IMR-90 (cell line): ENCODE results near the gene HELZ. TPM values are rescaled to one million over a fixed set of nuclear protein-coding genes. Genes with fewer than 3 reads are reported as not detected.

Experiments used
- ATAC-seq: fragments of 200-7000 bp; cut with Tn5 transposase; 2 replicates; pipeline ENCODE4 v1.9.1; 2020; ENCODE audit warnings: low read depth, mild to moderate bottlenecking, moderate library complexity
- BruUV-seq: library from RNA; stranded (reverse); fragments of 400-500 nt; replicated peaks from 2 replicates; lab custom pipeline; 2021; lab: Mats Ljungman, UMichigan
- CTCF ChIA-PET: fragments of 300-600 bp; formaldehyde crosslinking; extraction: SDS; loops from one replicate; lab custom pipeline; 2021; ENCODE audit warnings: antibody characterized with exemption; lab: Yijun Ruan, JAX
- POLR2A ChIA-PET: fragments of 300-600 bp; sonication (Branson Sonifier 250); formaldehyde crosslinking; loops from one replicate; lab custom pipeline; 2022; ENCODE audit warnings: antibody characterized with exemption; ENCODE audit not compliant: unreplicated experiment; lab: Charles Lee
- DNase-seq: peaks from one replicate; pipeline ENCODE4 v3.0.0; 2013
- H2AFZ ChIP-seq: replicated peaks from 2 replicates; pipeline ENCODE3; 2013; ENCODE audit warnings: low read length, mild to moderate bottlenecking; ENCODE audit not compliant: poor library complexity
- H2AK5ac ChIP-seq: 2 replicates; pipeline ENCODE4 v1.6.1; 2013; ENCODE audit warnings: low read depth, low read length, inconsistent platforms
- H2AK9ac ChIP-seq: replicated peaks from 2 replicates; pipeline ENCODE3; 2013; ENCODE audit warnings: mild to moderate bottlenecking, low read depth, low read length, moderate library complexity; ENCODE audit not compliant: poor library complexity
- H2BK120ac ChIP-seq: 2 replicates; pipeline ENCODE4 v1.6.1; 2013; ENCODE audit warnings: low read depth, low read length, inconsistent platforms
- H2BK15ac ChIP-seq: 3 replicates; pipeline ENCODE4 v1.6.1; 2013; ENCODE audit warnings: low read depth, low read length, inconsistent platforms
- H2BK20ac ChIP-seq: 2 replicates; pipeline ENCODE4 v1.6.1; 2013; ENCODE audit warnings: low read depth, mild to moderate bottlenecking, inconsistent platforms, low read length, moderate library complexity
- H2BK5ac ChIP-seq: 2 replicates; pipeline ENCODE4 v1.6.1; 2013; ENCODE audit warnings: mild to moderate bottlenecking, low read depth, low read length, inconsistent platforms; ENCODE audit not compliant: poor library complexity, severe bottlenecking
- H3K14ac ChIP-seq: replicated peaks from 2 replicates; pipeline ENCODE4 v1.6.1; 2013; ENCODE audit warnings: low read depth, low read length, inconsistent platforms
- H3K18ac ChIP-seq: 2 replicates; pipeline ENCODE4 v1.6.1; 2013; ENCODE audit warnings: low read depth, low read length, control low read depth
- H3K23ac ChIP-seq: 2 replicates; pipeline ENCODE4 v1.6.1; 2013; ENCODE audit warnings: low read depth, low read length, inconsistent platforms
- H3K27ac ChIP-seq: 2 replicates; pipeline ENCODE4 v1.5.1; 2013; ENCODE audit warnings: mild to moderate bottlenecking, control low read depth, low read length; ENCODE audit not compliant: insufficient read depth
- H3K27me3 ChIP-seq: 2 replicates; pipeline ENCODE4 v1.6.1; 2013; ENCODE audit warnings: low read length; ENCODE audit not compliant: control insufficient read depth, insufficient read depth
- H3K36me3 ChIP-seq: 2 replicates; pipeline ENCODE4 v1.6.1; 2013; ENCODE audit warnings: low read length, mixed read lengths; ENCODE audit not compliant: control insufficient read depth, insufficient read depth
- H3K4ac ChIP-seq: 2 replicates; pipeline ENCODE4 v1.6.1; 2013; ENCODE audit warnings: low read depth, low read length, inconsistent platforms
- H3K4me1 ChIP-seq: 2 replicates; pipeline ENCODE4 v1.6.1; 2013; ENCODE audit warnings: low read length, mixed read lengths; ENCODE audit not compliant: control insufficient read depth, insufficient read depth
- H3K4me2 ChIP-seq: 2 replicates; pipeline ENCODE4 v1.6.1; 2013; ENCODE audit warnings: low read depth, mild to moderate bottlenecking, control low read depth, low read length, moderate library complexity
- H3K4me3 ChIP-seq: 2 replicates; pipeline ENCODE4 v1.5.1; 2013; ENCODE audit warnings: low read depth, mild to moderate bottlenecking, control low read depth, low read length, moderate library complexity; ENCODE audit not compliant: insufficient read depth
- H3K56ac ChIP-seq: 2 replicates; pipeline ENCODE4 v1.6.1; 2013; ENCODE audit warnings: low read length, inconsistent platforms; ENCODE audit not compliant: insufficient read depth; ENCODE audit errors: extremely low read depth
- H3K79me1 ChIP-seq, 2 experiments: 2 replicates each; pipeline ENCODE4 v1.6.1; 2013; ENCODE audit warnings: low read length in 2 of 2, inconsistent platforms in 1 of 2, low read depth in 1 of 2
- H3K9ac ChIP-seq: 2 replicates; pipeline ENCODE4 v1.6.1; 2013; ENCODE audit warnings: low read depth, low read length, control low read depth
- H3K9me1 ChIP-seq: 2 replicates; pipeline ENCODE4 v1.6.1; 2013; ENCODE audit warnings: low read length, inconsistent platforms; ENCODE audit not compliant: insufficient read depth
- H3K9me3 ChIP-seq: 2 replicates; pipeline ENCODE4 v1.6.1; 2013; ENCODE audit warnings: low read length; ENCODE audit not compliant: control insufficient read depth, insufficient read depth
- H4K20me1 ChIP-seq: 2 replicates; pipeline ENCODE4 v1.6.1; 2013; ENCODE audit warnings: low read length, inconsistent platforms; ENCODE audit not compliant: insufficient read depth
- H4K5ac ChIP-seq: 2 replicates; pipeline ENCODE4 v1.6.1; 2013; ENCODE audit warnings: mild to moderate bottlenecking, low read depth, low read length, control low read depth
- H4K8ac ChIP-seq, 2 experiments: 2 replicates each; pipeline ENCODE4 v1.6.1; 2013; ENCODE audit warnings: low read depth in 2 of 2, low read length in 2 of 2, control low read depth in 1 of 2, inconsistent platforms in 1 of 2
- H4K91ac ChIP-seq: 2 replicates; pipeline ENCODE4 v1.6.1; 2013; ENCODE audit warnings: low read depth, low read length, inconsistent platforms; ENCODE audit not compliant: insufficient read depth
- BHLHE40 ChIP-seq: fragments of 150-350 bp; IDR thresholded peaks from 2 replicates; pipeline ENCODE4 v1.6.1; 2016; ENCODE audit warnings: mild to moderate bottlenecking, low read depth, low read length
- CEBPB ChIP-seq: IDR thresholded peaks from 2 replicates; pipeline ENCODE4 v1.6.1; 2012; ENCODE audit warnings: low read depth, low read length, improper control_type of control experiment
- CHD1 ChIP-seq: IDR thresholded peaks from 2 replicates; pipeline ENCODE4 v1.6.1; 2012; ENCODE audit warnings: low read depth, low read length, improper control_type of control experiment
- CTCF ChIP-seq: conservative IDR thresholded peaks from 2 replicates; pipeline ENCODE4 v1.5.1; 2012; ENCODE audit warnings: mild to moderate bottlenecking, low read depth, low read length, improper control_type of control experiment
- ELK1 ChIP-seq: fragments of 150-350 bp; IDR thresholded peaks from 2 replicates; pipeline ENCODE4 v1.6.1; 2016; ENCODE audit warnings: low read depth, mild to moderate bottlenecking, low read length, moderate library complexity, borderline replicate concordance
- MAFK ChIP-seq: IDR thresholded peaks from 2 replicates; pipeline ENCODE4 v1.6.1; 2012; ENCODE audit warnings: low read depth, low read length, improper control_type of control experiment
- MXI1 ChIP-seq: IDR thresholded peaks from 2 replicates; pipeline ENCODE4 v1.6.1; 2012; ENCODE audit warnings: low read depth, mild to moderate bottlenecking, low read length, moderate library complexity, borderline replicate concordance
- NFE2L2 ChIP-seq: fragments of 150-350 bp; IDR thresholded peaks from 2 replicates; pipeline ENCODE4 v1.6.1; 2016; ENCODE audit warnings: low read depth, mild to moderate bottlenecking, low read length
- POLR2A ChIP-seq: IDR thresholded peaks from 2 replicates; pipeline ENCODE4 v1.6.1; 2012; ENCODE audit warnings: mild to moderate bottlenecking, low read depth, low read length
- RFX5 ChIP-seq: IDR thresholded peaks from 2 replicates; pipeline ENCODE4 v1.8.0; 2012; ENCODE audit warnings: low read depth, mild to moderate bottlenecking, low read length, moderate library complexity
- SMC3 ChIP-seq: fragments of 150-350 bp; IDR thresholded peaks from 2 replicates; pipeline ENCODE4 v1.6.1; 2016; ENCODE audit warnings: low read depth, mild to moderate bottlenecking, antibody characterized with exemption, low read length, moderate library complexity
- USF2 ChIP-seq: fragments of 150-350 bp; IDR thresholded peaks from 2 replicates; pipeline ENCODE4 v1.6.1; 2017; ENCODE audit warnings: mild to moderate bottlenecking, antibody characterized with exemption, low read length, low read depth
- WGBS, 2 experiments: methylation state at CpG; one replicate each; pipeline versions ENCODE4 v1.1.5 to v1.1.7; 2013; ENCODE audit warnings: missing lambda C conversion rate in 2 of 2; ENCODE audit not compliant: insufficient read length in 1 of 2; ENCODE audit errors: extremely low coverage in 2 of 2; 5-methylcytosine and 5-hydroxymethylcytosine counted together
- dilution Hi-C: fragments of 300-500 bp; cut with HindIII; formaldehyde crosslinking; loops from one replicate; pipeline ENCODE4 v1.14.3; 2018; ENCODE audit warnings: low sequenced_read_pairs; ENCODE audit not compliant: unreplicated experiment
- in situ Hi-C: fragments of 300-500 bp; cut with MboI; formaldehyde crosslinking; loops from 3 replicates; pipeline ENCODE4 v1.14.3; 2019; ENCODE audit warnings: low sequenced_read_pairs, inconsistent platforms, mixed read lengths
- intact Hi-C: fragments of 100-400 bp; cut with micrococcal nuclease; formaldehyde crosslinking; loops from 2 replicates; pipeline ENCODE4 v1.10.0; 2022
- polyA plus RNA-seq, 3 experiments: library from polyadenylated mRNA; depleted of rRNA; stranded (reverse); fragments of >200 nt; gene quantifications; 2 replicates each; pipeline ENCODE4 v1.2.3, GENCODE V29; 2012; ENCODE audit warnings: low replicate concordance in 1 of 3
- total RNA-seq: library from RNA; depleted of rRNA; stranded (reverse); fragments of >200 nt; gene quantifications from 2 replicates; pipeline ENCODE4 v1.2.3, GENCODE V29; 2012

HELZ gene
- total and polyA plus RNA-seq, 2 of the 4 experiments (the other 2 are of a cell fraction), result 8.0 to 60.6 TPM

GRCh38 chr17:67111327-67111726, 133.7 kb downstream of the HELZ start:
- no peak overlapping the region for H3K4me3 ChIP-seq
- ChIA-PET POLR2A (no interaction called here), CTCF (no interaction called here)
- H2BK5ac ChIP-seq, result no peak overlapping the region
- no peak overlapping the region for H2AFZ ChIP-seq
- DNase-seq, result no peak
- no peak overlapping the region for H4K8ac ChIP-seq
- H4K20me1 ChIP-seq, result no peaks in the 10 kb centered on the region
- no peak overlapping the region for H2AK9ac ChIP-seq
- no peak overlapping the region for H2BK120ac ChIP-seq
- H3K4me1 ChIP-seq, result peaks cover 2% of the 10 kb centered on the region; the same call in 1 of the 2 replicates
- no peak overlapping the region for H3K4ac ChIP-seq
- in situ Hi-C loops (no loop called here), intact Hi-C loops (no loop called here), dilution Hi-C loops (no loop called here)
- H3K9me3 ChIP-seq, result no peaks in the 10 kb centered on the region
- no TSS peak for BruUV-seq
- H3K27me3 ChIP-seq, result no peaks in the 10 kb centered on the region
- H2BK15ac ChIP-seq, result no peak overlapping the region
- H3K9me1 ChIP-seq, result peaks cover 8% of the 10 kb centered on the region
- H3K9ac ChIP-seq, result no peak overlapping the region
- H3K18ac ChIP-seq, result no peak overlapping the region
- H2BK20ac ChIP-seq, result no peak overlapping the region
- no peak overlapping the region for H3K27ac ChIP-seq
- no peak overlapping the region for H3K4me2 ChIP-seq
- H3K79me1 ChIP-seq, result peaks cover 0 to 9% of the 10 kb centered on the region in 2 experiments; a peak in 2 of 4 replicates
- H2AK5ac ChIP-seq, result no peak overlapping the region
- H4K91ac ChIP-seq, result no peak overlapping the region
- H3K14ac ChIP-seq, result peak overlapping the region; percentile 48; the same call in 1 of the 2 replicates
- H4K5ac ChIP-seq, result no peak overlapping the region
- ATAC-seq, result no peak; the same call in 1 of the 2 replicates
- no peak overlapping the region for H3K56ac ChIP-seq
- WGBS, 2 experiments, result 100% methylated on average over 1 of the region's 2 CpGs; no CpG with 5 or more reads in 1 of the 2 experiments
- TF ChIP-seq CHD1, result no peak
- TF ChIP-seq SMC3, result no peak
- no peak for TF ChIP-seq BHLHE40
- no peak for TF ChIP-seq NFE2L2
- no peak for TF ChIP-seq POLR2A
- no peak for TF ChIP-seq CTCF
- no peak for TF ChIP-seq ELK1
- TF ChIP-seq MAFK, result no peak
- TF ChIP-seq MXI1, result no peak
- no peak for TF ChIP-seq USF2
- no peak for TF ChIP-seq RFX5
- no peak for TF ChIP-seq CEBPB
- peaks cover 31% of the 10 kb centered on the region for H3K36me3 ChIP-seq
- no peak overlapping the region for H3K23ac ChIP-seq
